Measurements from ENCODE around the gene SNCB.

DNA sequence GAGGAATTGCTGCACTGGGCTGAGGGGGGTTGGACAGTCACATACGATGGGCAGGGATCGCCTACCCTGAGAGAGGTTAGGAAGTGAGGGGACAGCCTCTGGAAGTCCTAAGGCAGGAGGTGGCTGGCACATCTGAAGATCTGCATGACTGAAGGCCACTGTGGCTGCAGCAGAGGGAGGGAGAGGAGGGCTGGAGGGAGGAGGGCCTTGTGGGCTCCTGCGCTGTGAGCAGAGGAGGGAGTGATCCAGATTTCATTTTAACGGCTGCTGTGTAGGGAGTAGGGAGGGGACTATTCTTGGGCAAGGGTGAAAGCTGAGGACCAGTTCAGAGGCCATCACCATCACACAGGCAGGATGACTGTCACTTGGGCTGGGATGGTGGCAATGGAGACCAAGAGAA, 7.2 kb upstream of the SNCB start:
- TF ChIP-seq, protein P1, sequence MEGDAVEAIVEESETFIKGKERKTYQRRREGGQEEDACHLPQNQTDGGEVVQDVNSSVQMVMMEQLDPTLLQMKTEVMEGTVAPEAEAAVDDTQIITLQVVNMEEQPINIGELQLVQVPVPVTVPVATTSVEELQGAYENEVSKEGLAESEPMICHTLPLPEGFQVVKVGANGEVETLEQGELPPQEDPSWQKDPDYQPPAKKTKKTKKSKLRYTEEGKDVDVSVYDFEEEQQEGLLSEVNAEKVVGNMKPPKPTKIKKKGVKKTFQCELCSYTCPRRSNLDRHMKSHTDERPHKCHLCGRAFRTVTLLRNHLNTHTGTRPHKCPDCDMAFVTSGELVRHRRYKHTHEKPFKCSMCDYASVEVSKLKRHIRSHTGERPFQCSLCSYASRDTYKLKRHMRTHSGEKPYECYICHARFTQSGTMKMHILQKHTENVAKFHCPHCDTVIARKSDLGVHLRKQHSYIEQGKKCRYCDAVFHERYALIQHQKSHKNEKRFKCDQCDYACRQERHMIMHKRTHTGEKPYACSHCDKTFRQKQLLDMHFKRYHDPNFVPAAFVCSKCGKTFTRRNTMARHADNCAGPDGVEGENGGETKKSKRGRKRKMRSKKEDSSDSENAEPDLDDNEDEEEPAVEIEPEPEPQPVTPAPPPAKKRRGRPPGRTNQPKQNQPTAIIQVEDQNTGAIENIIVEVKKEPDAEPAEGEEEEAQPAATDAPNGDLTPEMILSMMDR (IDR thresholded peaks at IDR 0.05): no peak
- no peak for TF ChIP-seq POLR2A (IDR thresholded peaks at IDR 0.05)
